Prostate gland (tissue), 2 donors: Measurements from ENCODE around the gene GSG1L.

Experiments used
- POLR2A ChIP-seq: fragments of 450-650 bp; IDR thresholded peaks from one replicate; pipeline ENCODE4 v1.6.1; 2016; ENCODE audit warnings: antibody characterized with exemption, mild to moderate bottlenecking
- POLR2AphosphoS5 ChIP-seq: sonication (generic); formaldehyde crosslinking; IDR thresholded peaks from one replicate; pipeline ENCODE4 v1.6.1; 2017; ENCODE audit warnings: antibody characterized with exemption
- TF ChIP-seq, protein P1 (sequence below), 4 experiments: fragments of 200-600 bp in 2 of 4; fragments of 450-650 bp in 2 of 4; sonication (generic) in 2 of 4; IDR thresholded peaks; 1 replicate in 3 of 4; 2 replicates in 1 of 4; pipeline ENCODE4 v1.5.1; 2016 to 2019; ENCODE audit warnings: antibody characterized with exemption in 4 of 4, mild to moderate bottlenecking in 2 of 4, moderate library complexity in 2 of 4

DNA sequence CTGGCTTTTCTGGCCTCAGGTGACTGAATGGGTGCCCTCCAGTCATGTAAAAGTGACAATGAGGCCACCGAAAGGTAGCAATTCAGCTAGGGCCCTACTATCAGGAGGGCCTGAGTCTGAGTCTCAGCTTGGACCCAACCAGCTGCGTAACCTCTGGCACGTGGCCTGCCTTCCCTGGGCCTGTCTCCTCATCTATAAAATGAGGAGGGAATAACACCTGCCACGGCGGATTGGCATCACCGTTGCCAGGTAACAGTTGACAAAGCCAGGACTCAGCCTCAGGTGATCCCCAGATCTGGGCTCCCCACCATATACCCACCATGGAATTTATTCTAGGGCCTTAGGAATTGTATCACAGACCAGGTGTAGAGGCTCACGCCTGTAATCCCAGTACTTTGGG lies 296.4 kb downstream of the GSG1L start:
- TF ChIP-seq, protein P1, sequence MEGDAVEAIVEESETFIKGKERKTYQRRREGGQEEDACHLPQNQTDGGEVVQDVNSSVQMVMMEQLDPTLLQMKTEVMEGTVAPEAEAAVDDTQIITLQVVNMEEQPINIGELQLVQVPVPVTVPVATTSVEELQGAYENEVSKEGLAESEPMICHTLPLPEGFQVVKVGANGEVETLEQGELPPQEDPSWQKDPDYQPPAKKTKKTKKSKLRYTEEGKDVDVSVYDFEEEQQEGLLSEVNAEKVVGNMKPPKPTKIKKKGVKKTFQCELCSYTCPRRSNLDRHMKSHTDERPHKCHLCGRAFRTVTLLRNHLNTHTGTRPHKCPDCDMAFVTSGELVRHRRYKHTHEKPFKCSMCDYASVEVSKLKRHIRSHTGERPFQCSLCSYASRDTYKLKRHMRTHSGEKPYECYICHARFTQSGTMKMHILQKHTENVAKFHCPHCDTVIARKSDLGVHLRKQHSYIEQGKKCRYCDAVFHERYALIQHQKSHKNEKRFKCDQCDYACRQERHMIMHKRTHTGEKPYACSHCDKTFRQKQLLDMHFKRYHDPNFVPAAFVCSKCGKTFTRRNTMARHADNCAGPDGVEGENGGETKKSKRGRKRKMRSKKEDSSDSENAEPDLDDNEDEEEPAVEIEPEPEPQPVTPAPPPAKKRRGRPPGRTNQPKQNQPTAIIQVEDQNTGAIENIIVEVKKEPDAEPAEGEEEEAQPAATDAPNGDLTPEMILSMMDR (IDR thresholded peaks at IDR 0.05), result no peak
- TF ChIP-seq POLR2A (no peak), POLR2AphosphoS5 (no peak)
